HFFc6 (cell line): ENCODE results near the gene ACOT11. TPM values are rescaled to one million over a fixed set of nuclear protein-coding genes. Genes with fewer than 3 reads are reported as not detected.

Experiments used
- DNase-seq: peaks from one replicate; pipeline ENCODE4 v3.0.0-alpha.2; 2018
- H3K27ac Mint-ChIP-seq: 2 replicates; pipeline ENCODE4 v1.8.0; 2020; ENCODE audit warnings: mild to moderate bottlenecking, mixed read lengths
- H3K27me3 Mint-ChIP-seq: 2 replicates; pipeline ENCODE4 v1.8.0; 2021; ENCODE audit warnings: mild to moderate bottlenecking, moderate library complexity, mixed read lengths; ENCODE audit not compliant: insufficient read depth
- H3K36me3 Mint-ChIP-seq: 2 replicates; pipeline ENCODE4 v1.8.0; 2021; ENCODE audit warnings: low read depth, mixed read lengths
- H3K4me1 Mint-ChIP-seq: 2 replicates; pipeline ENCODE4 v1.8.0; 2020; ENCODE audit warnings: low read depth, mixed read lengths
- H3K4me3 Mint-ChIP-seq: 2 replicates; pipeline ENCODE4 v1.8.0; 2020; ENCODE audit warnings: mild to moderate bottlenecking, moderate library complexity, mixed read lengths
- H3K9me3 Mint-ChIP-seq: 2 replicates; pipeline ENCODE4 v1.8.0; 2020; ENCODE audit warnings: mild to moderate bottlenecking, mixed read lengths
- CTCF ChIP-seq: fragments of 200-600 bp; sonication (generic); IDR thresholded peaks from 2 replicates; pipeline ENCODE4 v1.5.0; 2021; ENCODE audit warnings: antibody characterized with exemption, mild to moderate bottlenecking
- total RNA-seq, 6 experiments: library from RNA; stranded (reverse); fragmentation: NEBNext Ultra II Directional; extraction: Animal tissue kit (Norgen Biotek cat#: 25700); gene quantifications; 2 replicates in 1 of 6; 3 replicates in 5 of 6; pipeline ENCODE4 v1.2.3, GENCODE V29; 2021

ACOT11 gene
- total RNA-seq, 6 experiments from 2014 or later: 2.9 to 4.8 (median 3.8) TPM

GRCh38 chr1:54545916-54546635, 2.0 kb upstream of the ACOT11 start:
- Mint-ChIP-seq H3K27me3 (no peaks in the 10 kb centered on the region; the same call in none of the 2 replicates), H3K4me1 (peaks cover 32% of the 10 kb centered on the region), H3K36me3 (no peaks in the 10 kb centered on the region), H3K27ac (no peak overlapping the region; the same call in 1 of the 2 replicates), H3K4me3 (no peak overlapping the region), H3K9me3 (no peaks in the 10 kb centered on the region)
- DNase-seq: no peak
- TF ChIP-seq CTCF: no peak

DNA sequence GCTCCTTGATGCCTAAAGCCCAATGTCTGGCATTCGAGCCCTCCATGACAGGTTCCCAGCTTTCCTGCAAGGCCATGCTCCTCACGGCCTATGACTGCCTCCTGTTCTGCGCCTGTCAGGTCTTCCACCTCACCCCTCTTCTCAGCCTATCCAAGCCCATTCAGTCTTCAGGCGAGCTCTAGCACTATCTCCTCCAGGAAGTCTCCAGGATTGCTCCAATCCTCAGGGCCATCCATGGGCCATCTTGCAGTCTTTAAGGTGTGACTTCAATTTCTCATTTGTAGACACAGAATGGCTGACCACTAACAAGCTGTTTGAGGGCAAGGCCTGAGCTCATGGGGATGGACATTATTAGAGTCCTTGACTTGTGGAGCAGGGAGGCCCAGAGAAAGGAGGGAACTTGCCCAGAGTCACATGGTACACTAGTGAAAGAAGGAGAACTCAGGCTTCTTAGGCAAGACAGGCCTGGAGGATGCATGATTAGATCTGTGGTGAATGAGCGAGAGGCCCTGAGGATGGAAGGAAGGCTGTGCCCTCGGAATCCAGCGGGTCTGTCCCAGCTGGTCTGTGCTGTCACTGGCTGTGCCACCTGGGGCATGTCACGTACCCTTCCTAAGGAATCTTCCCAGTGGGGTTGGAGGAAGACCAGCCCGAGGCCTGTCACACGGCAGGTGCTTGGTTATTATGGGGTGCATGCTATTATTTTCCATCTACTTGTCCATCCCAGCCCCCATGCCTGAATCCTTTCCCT, 1.2 kb upstream of the ACOT11 start:
- no peak for DNase-seq
- Mint-ChIP-seq H3K4me1 (peaks cover 25% of the 10 kb centered on the region), H3K36me3 (no peaks in the 10 kb centered on the region), H3K27me3 (no peaks in the 10 kb centered on the region; the same call in none of the 2 replicates), H3K9me3 (no peaks in the 10 kb centered on the region), H3K4me3 (no peak overlapping the region), H3K27ac (no peak overlapping the region)
- TF ChIP-seq CTCF: no peak

DNA sequence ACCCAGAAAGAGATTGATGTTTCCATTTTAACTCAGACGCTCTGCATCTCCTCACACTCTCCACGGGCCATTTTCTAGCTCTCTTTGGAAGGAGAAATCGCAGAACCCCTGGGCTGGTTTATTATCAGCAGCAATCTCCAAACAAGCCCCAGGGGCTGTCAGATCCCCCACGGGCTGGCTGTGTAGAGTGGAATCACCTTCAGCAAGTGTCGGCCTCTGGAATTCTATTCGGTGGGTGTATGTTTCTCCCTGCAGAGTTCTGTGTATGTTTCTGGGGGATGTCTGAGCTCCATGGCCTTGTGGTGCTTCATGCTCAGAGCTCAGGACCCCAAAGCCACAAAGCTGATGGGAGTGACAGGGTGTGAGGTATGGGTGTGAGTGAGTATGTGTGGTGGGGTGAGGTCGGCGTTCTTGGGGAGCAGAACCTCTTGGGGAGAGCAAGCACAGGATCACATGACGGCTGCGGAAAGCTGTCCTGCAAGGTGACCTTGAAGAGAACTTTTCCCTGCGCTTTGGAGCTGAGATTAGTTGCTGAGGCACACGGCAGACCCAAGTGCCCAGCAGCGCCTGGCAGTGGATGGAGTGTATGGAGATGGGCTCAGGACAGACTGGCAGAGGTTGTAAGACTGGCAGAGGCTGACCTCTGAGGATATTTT, 489 bp downstream of the ACOT11 start:
- no peak overlapping the region for H3K4me3 Mint-ChIP-seq
- peaks cover 12% of the 10 kb centered on the region for H3K4me1 Mint-ChIP-seq
- H3K27ac Mint-ChIP-seq: no peak overlapping the region
- H3K27me3 Mint-ChIP-seq: no peaks in the 10 kb centered on the region; the same call in 1 of the 2 replicates
- H3K9me3 Mint-ChIP-seq: no peaks in the 10 kb centered on the region
- DNase-seq: no peak
- no peak for TF ChIP-seq CTCF
- H3K36me3 Mint-ChIP-seq: no peaks in the 10 kb centered on the region

- no peaks in the 10 kb centered on the region for H3K36me3 Mint-ChIP-seq
- no peak overlapping the region for H3K27ac Mint-ChIP-seq
- H3K4me1 Mint-ChIP-seq: peaks cover 3% of the 10 kb centered on the region
- no peak overlapping the region for H3K4me3 Mint-ChIP-seq
- TF ChIP-seq CTCF: no peak
- no peak for DNase-seq
- H3K9me3 Mint-ChIP-seq: no peaks in the 10 kb centered on the region
- H3K27me3 Mint-ChIP-seq: no peaks in the 10 kb centered on the region; the same call in 1 of the 2 replicates
Observed at GRCh38 chr1:54549181-54549924, 1.3 kb downstream of the ACOT11 start.

DNA sequence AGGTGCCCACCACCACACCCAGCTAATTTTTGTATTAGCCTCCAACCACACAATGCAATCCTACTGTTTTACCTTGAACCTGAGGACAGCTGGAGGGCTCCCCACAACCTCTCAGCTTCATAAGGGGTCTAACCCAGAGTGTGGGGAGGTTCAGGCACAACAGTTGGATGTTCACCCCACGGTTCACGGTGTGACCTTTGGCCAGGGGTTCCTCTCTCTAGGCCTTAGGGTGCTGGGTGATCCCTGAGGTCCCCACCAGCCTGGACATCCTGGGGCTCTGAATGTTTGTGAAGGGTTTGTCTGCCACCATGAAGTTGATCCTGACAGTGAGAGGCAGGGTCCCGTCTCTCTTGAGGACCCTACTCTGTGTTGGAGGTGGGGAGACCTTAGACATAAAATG, 3.9 kb downstream of the ACOT11 start:
- Mint-ChIP-seq H3K9me3 (peaks cover 9% of the 10 kb centered on the region), H3K27me3 (no peaks in the 10 kb centered on the region; the same call in 1 of the 2 replicates), H3K27ac (no peak overlapping the region), H3K4me1 (no peaks in the 10 kb centered on the region), H3K4me3 (no peak overlapping the region), H3K36me3 (peaks cover 7% of the 10 kb centered on the region)
- TF ChIP-seq CTCF: no peak
- no peak for DNase-seq
